ENCODE data around the gene DRC1. TPM values are rescaled to one million over a fixed set of nuclear protein-coding genes. Genes with fewer than 3 reads are reported as not detected.

Gene DRC1
- total RNA-seq, 1 experiment from 2014 or later: not detected

DNA sequence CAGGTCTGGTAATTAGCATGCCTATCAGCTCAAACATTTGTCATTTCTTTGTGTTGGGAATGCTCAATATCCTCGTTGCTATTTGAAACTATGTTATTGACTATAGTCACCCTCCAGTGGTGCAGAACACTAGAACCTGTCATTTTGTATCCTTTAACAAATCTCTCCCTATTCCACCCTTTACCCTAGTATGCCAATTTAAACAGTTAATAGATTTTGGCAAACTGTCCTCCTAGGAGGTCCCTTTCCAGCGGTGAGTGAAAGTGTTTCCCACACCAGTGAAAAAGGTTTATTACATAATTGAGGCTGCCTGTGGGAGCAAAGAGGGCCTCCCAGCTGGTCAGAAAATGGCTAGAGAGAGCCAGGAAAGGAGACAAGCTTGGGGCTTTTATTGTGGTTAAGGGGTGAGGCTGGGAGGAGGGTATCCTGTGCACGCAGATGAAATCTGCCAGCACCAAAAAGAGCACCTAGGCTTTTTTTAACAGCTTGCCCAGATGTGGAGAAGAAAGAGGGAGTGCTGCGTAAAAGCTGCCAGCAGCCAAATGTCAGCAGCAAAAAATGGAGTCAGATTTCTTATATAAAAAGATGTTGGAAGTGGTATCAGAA is 1.8 kb upstream of the DRC1 start:
- ChIA-PET RAD21 (ENCODE audit: low non-redundant PET in 1 of 2, low total read pairs in 2 of 2, uncharacterized antibody in 2 of 2, unreplicated experiment in 2 of 2) (no interaction called here), POLR2A (no interaction called here), CTCF (interaction anchor here (0.6 kb wide), 1 partner anchor 18 kb away, joined by 3 read pairs; no protein-coding TSS in a partner anchor)
- H2AFZ ChIP-seq (ENCODE audit: low read depth, low read length, poor library complexity, severe bottlenecking): no peak overlapping the region
- no peaks in the 10 kb centered on the region for H3K79me2 ChIP-seq (ENCODE audit: insufficient read depth, low read length)
- ATAC-seq (no peak), DNase-seq (ENCODE audit: low read depth, low spot score) (no peak)
- H3K27ac ChIP-seq (ENCODE audit: low read depth, low read length): no peak overlapping the region
- H3K4me2 ChIP-seq (ENCODE audit: low read length): no peak overlapping the region
- H4K20me1 ChIP-seq (ENCODE audit: insufficient read depth): no peaks in the 10 kb centered on the region
- no peak overlapping the region for H3K4me3 ChIP-seq (replicated peaks in 1 of 2; ENCODE audit: low read depth in 1 of 2, low read length in 2 of 2)
- intact Hi-C loops (cut with micrococcal nuclease): no loop called here
- no peaks in the 10 kb centered on the region for H3K9me2 ChIP-seq (ENCODE audit: insufficient read depth)
- BruUV-seq (replicated peaks): no TSS peak
- TF ChIP-seq REST (IDR thresholded peaks at IDR 0.05; ENCODE audit: low read depth): no peak
- TF ChIP-seq, protein P1, sequence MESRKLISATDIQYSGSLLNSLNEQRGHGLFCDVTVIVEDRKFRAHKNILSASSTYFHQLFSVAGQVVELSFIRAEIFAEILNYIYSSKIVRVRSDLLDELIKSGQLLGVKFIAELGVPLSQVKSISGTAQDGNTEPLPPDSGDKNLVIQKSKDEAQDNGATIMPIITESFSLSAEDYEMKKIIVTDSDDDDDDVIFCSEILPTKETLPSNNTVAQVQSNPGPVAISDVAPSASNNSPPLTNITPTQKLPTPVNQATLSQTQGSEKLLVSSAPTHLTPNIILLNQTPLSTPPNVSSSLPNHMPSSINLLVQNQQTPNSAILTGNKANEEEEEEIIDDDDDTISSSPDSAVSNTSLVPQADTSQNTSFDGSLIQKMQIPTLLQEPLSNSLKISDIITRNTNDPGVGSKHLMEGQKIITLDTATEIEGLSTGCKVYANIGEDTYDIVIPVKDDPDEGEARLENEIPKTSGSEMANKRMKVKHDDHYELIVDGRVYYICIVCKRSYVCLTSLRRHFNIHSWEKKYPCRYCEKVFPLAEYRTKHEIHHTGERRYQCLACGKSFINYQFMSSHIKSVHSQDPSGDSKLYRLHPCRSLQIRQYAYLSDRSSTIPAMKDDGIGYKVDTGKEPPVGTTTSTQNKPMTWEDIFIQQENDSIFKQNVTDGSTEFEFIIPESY (IDR thresholded peaks at IDR 0.05; ENCODE audit: extremely low read depth, insufficient replicate concordance, low read length): no peak
- no peak for TF ChIP-seq TCF7L2 (IDR thresholded peaks at IDR 0.05; ENCODE audit: borderline replicate concordance, extremely low read depth, insufficient read depth, insufficient read length)
- no peak for TF ChIP-seq ZFX (IDR thresholded peaks at IDR 0.05)
- no peak for TF ChIP-seq EZH2 (IDR thresholded peaks at IDR 0.05)
- no peak for TF ChIP-seq JUND (IDR thresholded peaks at IDR 0.05)
- H3K27me3 ChIP-seq (ENCODE audit: insufficient read depth, low read length): no peaks in the 10 kb centered on the region
- H3K9ac ChIP-seq (ENCODE audit: low read length): no peak overlapping the region
- H3K4me1 ChIP-seq (ENCODE audit: control insufficient read depth in 1 of 2, insufficient read depth in 2 of 2, low read length in 2 of 2): no peaks in the 10 kb centered on the region
- H3K36me3 ChIP-seq (ENCODE audit: control insufficient read depth in 1 of 2, insufficient read depth in 2 of 2, low read length in 2 of 2): 0 out of 4 replicates have a peak, but pooled peaks cover 0 to 2% of the 10 kb centered on the region in 2 experiments
- H3K9me3 ChIP-seq (ENCODE audit: control insufficient read depth in 1 of 2, insufficient read depth in 1 of 2, low read depth in 1 of 2, low read length in 2 of 2): no peaks in the 10 kb centered on the region
